Measurements from ENCODE around the gene SLC16A7.
A peak's percentile ranks its signal among the peaks of the same experiment; 100 is the strongest.
"Not testable (repeated sequence)": the region's sequence is repeated elsewhere in the genome, so short reads cannot be mapped to it uniquely, and the experiment has no call there.

Gene SLC16A7

GRCh38 chr12:59736359-59736758 is 140.5 kb downstream of the SLC16A7 start:
- DNase-seq (ENCODE audit: low spot score) = no peak

- DNase-seq (ENCODE audit: low spot score) = no peak
Measured at GRCh38 chr12:59736786-59737185, 141.0 kb downstream of the SLC16A7 start.

GRCh38 chr12:59737725-59738463 is 142.1 kb downstream of the SLC16A7 start:
- no peak for DNase-seq (ENCODE audit: low spot score)

GRCh38 chr12:59742841-59743240 is 147.0 kb downstream of the SLC16A7 start:
- DNase-seq (ENCODE audit: low spot score) = peak; percentile 56

- DNase-seq (ENCODE audit: low spot score) = no peak
Measured at GRCh38 chr12:59744564-59744963, 148.7 kb downstream of the SLC16A7 start.

GRCh38 chr12:59751091-59751490 is 155.3 kb downstream of the SLC16A7 start:
- DNase-seq (ENCODE audit: low spot score) = not testable (repeated sequence)

GRCh38 chr12:59761542-59761941 is 165.7 kb downstream of the SLC16A7 start:
- DNase-seq (ENCODE audit: low spot score) = no peak

GRCh38 chr12:59763835-59764234 is 168.0 kb downstream of the SLC16A7 start:
- DNase-seq (ENCODE audit: low spot score) = no peak

- no peak for DNase-seq (ENCODE audit: low spot score)
Measured at GRCh38 chr12:59768031-59768430, 172.2 kb downstream of the SLC16A7 start.

- peak; percentile 30 for DNase-seq (ENCODE audit: low spot score)
Measured at GRCh38 chr12:59780605-59781135, 184.8 kb downstream of the SLC16A7 start.

- DNase-seq (ENCODE audit: low spot score) = no peak
Measured at GRCh38 chr12:59787610-59788009, 191.8 kb downstream of the SLC16A7 start.

GRCh38 chr12:59792647-59793046 is 196.8 kb downstream of the SLC16A7 start:
- DNase-seq (ENCODE audit: low spot score) = no peak

- DNase-seq (ENCODE audit: low spot score) = no peak
Measured at GRCh38 chr12:59803735-59804134, 207.9 kb downstream of the SLC16A7 start.

- DNase-seq (ENCODE audit: low spot score) = peak; percentile 9
Measured at GRCh38 chr12:59808317-59808910, 212.6 kb downstream of the SLC16A7 start.

- DNase-seq (ENCODE audit: low spot score) = no peak
Measured at GRCh38 chr12:59811991-59812390, 216.2 kb downstream of the SLC16A7 start.

- DNase-seq (ENCODE audit: low spot score) = no peak
Measured at GRCh38 chr12:59812716-59813115, 216.9 kb downstream of the SLC16A7 start.

GRCh38 chr12:59820594-59821011 is 224.8 kb downstream of the SLC16A7 start:
- DNase-seq (ENCODE audit: low spot score) = no peak

GRCh38 chr12:59823567-59823966 is 227.7 kb downstream of the SLC16A7 start:
- DNase-seq (ENCODE audit: low spot score) = no peak

- no peak for DNase-seq (ENCODE audit: low spot score)
Measured at GRCh38 chr12:59827767-59828166, 231.9 kb downstream of the SLC16A7 start.

GRCh38 chr12:59828521-59828920 is 232.7 kb downstream of the SLC16A7 start:
- DNase-seq (ENCODE audit: low spot score) = no peak

GRCh38 chr12:59833408-59833807 is 237.6 kb downstream of the SLC16A7 start:
- no peak for DNase-seq (ENCODE audit: low spot score)

- no peak for DNase-seq (ENCODE audit: low spot score)
Measured at GRCh38 chr12:59834659-59835474, 239.0 kb downstream of the SLC16A7 start.
